NCI-H146 (cell line): Measurements from ENCODE around the gene KAZN.

Experiments used
- DNase-seq: peaks from one replicate; lab custom pipeline; 2025; lab: John Stamatoyannopoulos, UW

Gene KAZN

GRCh38 chr1:15008783-15009729, 410.6 kb downstream of the KAZN start:
- no peak for DNase-seq

GRCh38 chr1:15011160-15011559, 412.7 kb downstream of the KAZN start:
- no peak for DNase-seq

GRCh38 chr1:15011661-15012060, 413.2 kb downstream of the KAZN start:
- DNase-seq, result no peak

GRCh38 chr1:15012822-15013221, 414.3 kb downstream of the KAZN start:
- no peak for DNase-seq

- no peak for DNase-seq
Observed at GRCh38 chr1:15013767-15014166, 415.3 kb downstream of the KAZN start.

- no peak for DNase-seq
Observed at GRCh38 chr1:15014516-15014915, 416.0 kb downstream of the KAZN start.

- DNase-seq, result no peak
Observed at GRCh38 chr1:15016001-15016400, 417.5 kb downstream of the KAZN start.

GRCh38 chr1:15016526-15016925, 418.0 kb downstream of the KAZN start:
- no peak for DNase-seq

- DNase-seq, result no peak
Observed at GRCh38 chr1:15017120-15017519, 418.6 kb downstream of the KAZN start.

GRCh38 chr1:15018767-15019166, 420.3 kb downstream of the KAZN start:
- DNase-seq, result no peak

- DNase-seq, result peak; percentile 2
Observed at GRCh38 chr1:15020943-15021745, 422.7 kb downstream of the KAZN start.

GRCh38 chr1:15022048-15022447, 423.6 kb downstream of the KAZN start:
- no peak for DNase-seq

GRCh38 chr1:15023205-15023604, 424.7 kb downstream of the KAZN start:
- no peak for DNase-seq

- no peak for DNase-seq
Observed at GRCh38 chr1:15023976-15024375, 425.5 kb downstream of the KAZN start.

- DNase-seq, result no peak
Observed at GRCh38 chr1:15026117-15026489, 427.6 kb downstream of the KAZN start.

GRCh38 chr1:15027515-15027986, 429.1 kb downstream of the KAZN start:
- DNase-seq, result peak; percentile 16

GRCh38 chr1:15028102-15028501, 429.6 kb downstream of the KAZN start:
- no peak for DNase-seq

- no peak for DNase-seq
Observed at GRCh38 chr1:15028616-15029015, 430.1 kb downstream of the KAZN start.

GRCh38 chr1:15029036-15029435, 430.6 kb downstream of the KAZN start:
- DNase-seq, result no peak

- DNase-seq, result no peak
Observed at GRCh38 chr1:15029786-15030185, 431.3 kb downstream of the KAZN start.

- no peak for DNase-seq
Observed at GRCh38 chr1:15031251-15031933, 432.9 kb downstream of the KAZN start.

- DNase-seq, result no peak
Observed at GRCh38 chr1:15033264-15033663, 434.8 kb downstream of the KAZN start.
